K562 treated with DMSO at 1 percent for 24 hours (cell line): Measurements from ENCODE around the gene TAP1. TPM values are rescaled to one million over a fixed set of nuclear protein-coding genes. Genes with fewer than 3 reads are reported as not detected.

ENCODE experiments used
- total RNA-seq: library from RNA; unstranded; fragments of 300-600 nt; gene quantifications from 2 replicates; pipeline ENCODE4 v1.2.3, GENCODE V29; 2022; ENCODE audit warnings: low read depth; ENCODE audit not compliant: insufficient read depth

Gene TAP1, protein sequence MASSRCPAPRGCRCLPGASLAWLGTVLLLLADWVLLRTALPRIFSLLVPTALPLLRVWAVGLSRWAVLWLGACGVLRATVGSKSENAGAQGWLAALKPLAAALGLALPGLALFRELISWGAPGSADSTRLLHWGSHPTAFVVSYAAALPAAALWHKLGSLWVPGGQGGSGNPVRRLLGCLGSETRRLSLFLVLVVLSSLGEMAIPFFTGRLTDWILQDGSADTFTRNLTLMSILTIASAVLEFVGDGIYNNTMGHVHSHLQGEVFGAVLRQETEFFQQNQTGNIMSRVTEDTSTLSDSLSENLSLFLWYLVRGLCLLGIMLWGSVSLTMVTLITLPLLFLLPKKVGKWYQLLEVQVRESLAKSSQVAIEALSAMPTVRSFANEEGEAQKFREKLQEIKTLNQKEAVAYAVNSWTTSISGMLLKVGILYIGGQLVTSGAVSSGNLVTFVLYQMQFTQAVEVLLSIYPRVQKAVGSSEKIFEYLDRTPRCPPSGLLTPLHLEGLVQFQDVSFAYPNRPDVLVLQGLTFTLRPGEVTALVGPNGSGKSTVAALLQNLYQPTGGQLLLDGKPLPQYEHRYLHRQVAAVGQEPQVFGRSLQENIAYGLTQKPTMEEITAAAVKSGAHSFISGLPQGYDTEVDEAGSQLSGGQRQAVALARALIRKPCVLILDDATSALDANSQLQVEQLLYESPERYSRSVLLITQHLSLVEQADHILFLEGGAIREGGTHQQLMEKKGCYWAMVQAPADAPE
- total RNA-seq: 23.8 and 28.4 TPM in 2 replicates

GRCh38 chr6:32853541-32854375, at the start of gene TAP1, which contains the start of gene PSMB9:
Gene TAP1 (minus strand): TSS chr6:32853704. CDS start chr6:32853636, 68 bp downstream.
Gene PSMB9 (plus strand): TSS chr6:32854192. CDS start chr6:32854230, 38 bp downstream.

GRCh38 chr6:32843979-32844838, 9.3 kb downstream of the TAP1 start, which contains the start of gene PSMB8:
Gene PSMB8 (minus strand): TSS chr6:32844047. CDS start chr6:32843996, 51 bp downstream.

GRCh38 chr6:32838114-32838958, 15.2 kb downstream of the TAP1 start, which contains the start of gene TAP2:
Gene TAP2 (minus strand): TSS chr6:32838739. CDS start chr6:32838233, 506 bp downstream.

GRCh38 chr6:32816746-32817204, 36.7 kb downstream of the TAP1 start, which contains the start of gene HLA-DOB:
Gene HLA-DOB (minus strand): TSS chr6:32817002. CDS start chr6:32816951, 51 bp downstream.

Other genes with a start within 250 kb of the TAP1 start
- gene HLA-DQA1, start 216.3 kb downstream of the TAP1 start, total RNA-seq: not detected in 2 replicates
- gene HLA-DQB1, start 187.0 kb downstream of the TAP1 start, total RNA-seq: not detected in 2 replicates
- not detected in 2 replicates for gene HLA-DQA2, start 112.3 kb downstream of the TAP1 start, total RNA-seq
- not detected in 2 replicates for gene HLA-DQB2, start 90.2 kb downstream of the TAP1 start, total RNA-seq
- 0.74 and 0.86 TPM in 2 replicates for gene HLA-DOB, start 36.7 kb downstream of the TAP1 start, total RNA-seq
- 22.6 and 35.8 TPM in 2 replicates for gene TAP2, start 15.0 kb downstream of the TAP1 start, total RNA-seq
- gene PSMB8, start 9.7 kb downstream of the TAP1 start, total RNA-seq: 26.0 and 31.3 TPM in 2 replicates
- gene PSMB9, start 488 bp upstream of the TAP1 start, total RNA-seq: 73.6 and 76.7 TPM in 2 replicates
- not detected in 2 replicates for gene HLA-DMB, start 87.3 kb upstream of the TAP1 start, total RNA-seq
- gene HLA-DMA, start 99.4 kb upstream of the TAP1 start, total RNA-seq: 0.61 TPM in 1 of 2 replicates, not detected in the other
- 209 and 229 TPM in 2 replicates for gene BRD2, start 114.9 kb upstream of the TAP1 start, total RNA-seq
- not detected in 2 replicates for gene HLA-DOA, start 155.9 kb upstream of the TAP1 start, total RNA-seq
- gene HLA-DPA1, start 219.9 kb upstream of the TAP1 start, total RNA-seq: 0.86 TPM in 1 of 2 replicates, not detected in the other
- 1.3 and 1.9 TPM in 2 replicates for gene HLA-DPB1, start 222.3 kb upstream of the TAP1 start, total RNA-seq